ENCODE data around the gene NTF4.

DNA sequence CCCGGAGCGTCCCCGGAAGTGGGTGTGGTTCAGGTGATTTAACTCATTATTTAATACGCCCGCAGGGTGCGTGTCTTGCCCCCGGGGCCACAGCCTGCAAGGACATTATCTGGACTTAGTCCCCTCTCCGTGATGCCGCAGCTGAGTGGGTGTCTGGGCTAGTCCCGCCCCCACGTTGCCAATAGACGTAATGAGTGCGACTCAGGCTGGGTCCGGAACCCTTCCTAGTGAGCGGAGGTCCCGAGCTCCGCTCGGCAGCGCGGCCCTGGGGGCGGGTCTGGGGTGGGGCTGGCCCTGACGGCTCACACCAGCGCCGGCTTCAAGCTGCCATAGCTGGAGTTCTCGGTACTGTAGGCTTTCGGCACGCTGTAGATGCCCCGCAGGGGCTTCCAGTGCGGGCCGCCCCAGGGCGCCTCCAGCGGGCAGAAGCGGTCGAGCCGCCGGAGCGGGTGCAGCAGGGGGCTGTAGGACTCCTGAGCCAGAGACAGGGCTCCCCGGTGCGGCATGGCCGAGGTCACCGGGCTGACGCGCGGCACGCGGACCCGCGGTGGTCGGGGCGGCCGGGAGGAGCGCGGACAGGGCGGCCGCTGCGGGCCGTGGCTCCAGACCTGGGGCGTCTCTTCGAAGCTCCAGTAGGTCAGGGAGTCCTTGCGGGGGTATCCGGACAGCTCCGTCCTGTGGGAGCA lies 46.8 kb downstream of the NTF4 start:
- TF ChIP-seq CEBPB (IDR thresholded peaks at IDR 0.05) (no peak), MAX (IDR thresholded peaks at IDR 0.05) (no peak), TEAD4 (IDR thresholded peaks at IDR 0.05) (no peak), EGR1 (IDR thresholded peaks at IDR 0.05) (no peak), YY1 (IDR thresholded peaks at IDR 0.05; ENCODE audit: low read depth) (no peak), TCF12 (IDR thresholded peaks at IDR 0.05; ENCODE audit: low read depth) (no peak)

All from Ishikawa (cell line).